ENCODE measurements around the gene BDKRB2.

Gene BDKRB2

GRCh38 chr14:96201157-96201556 is 3.5 kb upstream of the BDKRB2 start:
- no peak for DNase-seq

- DNase-seq = no peak
These were observed 2.7 kb upstream of the BDKRB2 start for GRCh38 chr14:96201965-96202364.

- no peak for DNase-seq
These were observed 2.1 kb upstream of the BDKRB2 start for GRCh38 chr14:96202441-96203094.

GRCh38 chr14:96203116-96203515 is 1.5 kb upstream of the BDKRB2 start:
- no peak for DNase-seq

GRCh38 chr14:96203635-96204034 is 1.0 kb upstream of the BDKRB2 start:
- DNase-seq = no peak

GRCh38 chr14:96205059-96205977 is 679 bp downstream of the BDKRB2 start:
- no peak for DNase-seq

- DNase-seq = no peak
These were observed 1.3 kb downstream of the BDKRB2 start for GRCh38 chr14:96205978-96206360.

GRCh38 chr14:96206461-96206860 is 1.8 kb downstream of the BDKRB2 start:
- DNase-seq = no peak

GRCh38 chr14:96207686-96208085 is 3.0 kb downstream of the BDKRB2 start:
- DNase-seq = no peak

- DNase-seq = no peak
These were observed 4.1 kb downstream of the BDKRB2 start for GRCh38 chr14:96208739-96209138.

GRCh38 chr14:96212140-96212539 is 7.5 kb downstream of the BDKRB2 start:
- no peak for DNase-seq

GRCh38 chr14:96212896-96213295 is 8.3 kb downstream of the BDKRB2 start:
- DNase-seq = no peak

GRCh38 chr14:96213871-96214465 is 9.3 kb downstream of the BDKRB2 start:
- DNase-seq = no peak

GRCh38 chr14:96214793-96215192 is 10.2 kb downstream of the BDKRB2 start:
- DNase-seq = no peak

GRCh38 chr14:96215452-96216244 is 11.0 kb downstream of the BDKRB2 start:
- no peak for DNase-seq

GRCh38 chr14:96216627-96217026 is 12.0 kb downstream of the BDKRB2 start:
- no peak for DNase-seq

GRCh38 chr14:96217376-96217913 is 12.8 kb downstream of the BDKRB2 start:
- no peak for DNase-seq

GRCh38 chr14:96221109-96221650 is 16.5 kb downstream of the BDKRB2 start:
- DNase-seq = no peak

GRCh38 chr14:96221841-96222240 is 17.2 kb downstream of the BDKRB2 start:
- DNase-seq = no peak

GRCh38 chr14:96224480-96225096 is 19.9 kb downstream of the BDKRB2 start:
- no peak for DNase-seq

GRCh38 chr14:96225213-96225612 is 20.6 kb downstream of the BDKRB2 start:
- DNase-seq = no peak

- DNase-seq = no peak
These were observed 21.1 kb downstream of the BDKRB2 start for GRCh38 chr14:96225745-96226151.

Measured in NCI-H2081 (cell line).